ENCODE measurements around the gene NEK4. TPM values are rescaled to one million over a fixed set of nuclear protein-coding genes. Genes with fewer than 3 reads are reported as not detected.
A peak's percentile ranks its signal among the peaks of the same experiment; 100 is the strongest.

NEK4 gene
- total and polyA plus RNA-seq, 10 of the 15 experiments (the other 5 are each of a cell fraction or from before 2014, with no cell fraction given) = 7.0 to 29.1 (median 16.4) TPM

DNA sequence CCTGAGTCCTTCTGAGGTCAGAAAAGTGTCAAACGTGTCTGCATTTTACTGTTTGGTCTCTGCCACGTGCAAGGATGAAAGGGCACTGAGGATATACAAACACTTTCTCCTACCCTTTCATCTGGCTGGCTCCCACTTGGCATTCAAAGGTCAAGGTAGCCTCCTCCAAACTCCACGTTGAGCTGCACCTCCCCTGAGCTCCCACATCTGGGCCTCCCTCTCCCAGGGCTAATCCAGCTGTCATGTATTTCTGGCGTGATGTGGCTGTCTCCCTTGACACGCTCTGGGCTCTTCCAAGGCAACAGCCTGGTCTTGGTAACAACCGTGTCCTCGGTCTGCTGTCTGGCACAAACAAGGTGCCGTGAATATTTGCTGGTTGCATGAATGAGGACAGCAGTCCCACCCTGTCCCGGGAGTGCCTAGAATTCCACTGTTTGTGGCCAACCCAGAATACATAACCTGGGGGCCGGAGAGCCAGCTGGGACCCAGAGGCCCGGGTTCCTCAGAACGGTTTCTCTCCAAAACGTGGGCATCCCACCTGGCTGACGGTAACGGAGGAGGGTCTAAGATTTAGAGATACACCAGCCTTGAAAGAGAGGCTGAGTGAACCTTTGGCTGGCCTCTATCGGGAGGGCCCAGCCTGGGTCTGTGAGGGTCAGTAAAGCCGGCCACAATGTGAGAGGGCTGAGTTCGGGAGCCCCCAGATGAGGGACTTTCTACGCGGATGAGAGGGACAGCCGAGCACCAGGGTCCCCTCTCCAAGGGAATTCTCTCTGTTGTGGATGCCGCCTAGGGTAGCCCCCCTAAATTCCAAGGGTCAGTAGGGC, 65.9 kb downstream of the NEK4 start:
- ChIA-PET POLR2A (interaction anchor here (0.6 to 4.1 kb wide), 7 partner anchors 8 to 510 kb away, joined by 3 to 25 read pairs (median 4); partner anchors contain the start of gene GNL3), CTCF (no interaction called here), RAD21 (ENCODE audit: unreplicated experiment) (interaction anchor here (0.9 to 2.2 kb wide), 3 partner anchors 8 to 66 kb away, joined by 4 to 8 read pairs (median 5); partner anchors contain the start of gene NEK4), SMC1A (ENCODE audit: uncharacterized antibody, unreplicated experiment) (interaction anchor here (0.8 to 3.4 kb wide), 4 partner anchors 8 to 18 kb away, joined by 3 to 17 read pairs (median 4); no protein-coding TSS in a partner anchor)
- no peaks in the 10 kb centered on the region for H3K27me3 ChIP-seq (replicated peaks in 1 of 2; ENCODE audit: control insufficient read depth in 2 of 2, insufficient read depth in 2 of 2, low read length in 1 of 2)
- H2AFZ ChIP-seq (ENCODE audit: control insufficient read depth, low read depth, low read length) = peak overlapping the region; percentile 100
- WGBS (ENCODE audit: insufficient coverage, insufficient replicate concordance, low lambda C conversion rate, missing lambda C conversion rate) = 2% methylated on average over 22 of the region's 22 CpGs
- no peaks in the 10 kb centered on the region for H4K20me1 ChIP-seq (ENCODE audit: control insufficient read depth, insufficient read depth)
- TF ChIP-seq BHLHE40 (IDR thresholded peaks at IDR 0.05; ENCODE audit: borderline replicate concordance in 1 of 2, low read depth in 2 of 2, low read length in 1 of 2) (peak; percentile 59 to 70; a peak in 2 of 4 replicates), CREB1 (IDR thresholded peaks at IDR 0.05; ENCODE audit: low read depth) (0 out of 2 replicates have a peak, but pooled peaks have one; percentile 22), POLR2A (IDR thresholded peaks at IDR 0.05; ENCODE audit: low read depth, low read length) (peak; percentile 45), POLR2AphosphoS5 (IDR thresholded peaks at IDR 0.05; ENCODE audit: low read length) (0 out of 2 replicates have a peak, but pooled peaks have one; percentile 16), MXI1 (IDR thresholded peaks at IDR 0.05; ENCODE audit: low read depth, low read length) (peak; percentile 48; the same call in 1 of the 2 replicates), HDAC2 (IDR thresholded peaks at IDR 0.05) (no peak), HCFC1 (IDR thresholded peaks at IDR 0.05; ENCODE audit: low read length) (no peak), TCF7 (IDR thresholded peaks at IDR 0.05; ENCODE audit: borderline replicate concordance) (peak; percentile 19; the same call in 1 of the 2 replicates)
- TF ChIP-seq, protein P1, sequence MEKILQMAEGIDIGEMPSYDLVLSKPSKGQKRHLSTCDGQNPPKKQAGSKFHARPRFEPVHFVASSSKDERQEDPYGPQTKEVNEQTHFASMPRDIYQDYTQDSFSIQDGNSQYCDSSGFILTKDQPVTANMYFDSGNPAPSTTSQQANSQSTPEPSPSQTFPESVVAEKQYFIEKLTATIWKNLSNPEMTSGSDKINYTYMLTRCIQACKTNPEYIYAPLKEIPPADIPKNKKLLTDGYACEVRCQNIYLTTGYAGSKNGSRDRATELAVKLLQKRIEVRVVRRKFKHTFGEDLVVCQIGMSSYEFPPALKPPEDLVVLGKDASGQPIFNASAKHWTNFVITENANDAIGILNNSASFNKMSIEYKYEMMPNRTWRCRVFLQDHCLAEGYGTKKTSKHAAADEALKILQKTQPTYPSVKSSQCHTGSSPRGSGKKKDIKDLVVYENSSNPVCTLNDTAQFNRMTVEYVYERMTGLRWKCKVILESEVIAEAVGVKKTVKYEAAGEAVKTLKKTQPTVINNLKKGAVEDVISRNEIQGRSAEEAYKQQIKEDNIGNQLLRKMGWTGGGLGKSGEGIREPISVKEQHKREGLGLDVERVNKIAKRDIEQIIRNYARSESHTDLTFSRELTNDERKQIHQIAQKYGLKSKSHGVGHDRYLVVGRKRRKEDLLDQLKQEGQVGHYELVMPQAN (conservative IDR thresholded peaks at IDR 0.05) = 0 out of 2 replicates have a peak, but pooled peaks have one; percentile 34
- H3K4me1 ChIP-seq (ENCODE audit: control insufficient read depth, insufficient read depth, low read length) = peaks cover 23% of the 10 kb centered on the region
- H3K27ac ChIP-seq (ENCODE audit: control insufficient read depth, insufficient read depth) = peak overlapping the region; percentile 75
- BruUV-seq (replicated peaks) = TSS peak; percentile 80
- H3K4me2 ChIP-seq (ENCODE audit: control insufficient read depth, insufficient read depth) = peak overlapping the region; percentile 92
- ATAC-seq (peak; percentile 8), DNase-seq (ENCODE audit: low read depth, low spot score) (no peak), FAIRE-seq (no peak)
- intact Hi-C loops (cut with micrococcal nuclease; ENCODE audit: unreplicated experiment) = loop anchor here (2.0 to 10.0 kb wide), 2 partner anchors 18 to 340 kb away; partner anchors contain the start of genes GNL3 and SFMBT1
- peak overlapping the region; percentile 91 for H3K9ac ChIP-seq (ENCODE audit: control insufficient read depth, insufficient read depth, low read length)
- peaks cover 63% of the 10 kb centered on the region for H3K79me2 ChIP-seq (ENCODE audit: control insufficient read depth, insufficient read depth, low read length)
- in situ Hi-C loops (cut with MboI) = no loop called here
- H3K9me3 ChIP-seq (replicated peaks; ENCODE audit: control insufficient read depth, insufficient read depth, low read length) = no peaks in the 10 kb centered on the region
- peak overlapping the region; percentile 90 for H3K4me3 ChIP-seq
- peaks cover 3 to 12% of the 10 kb centered on the region in 2 experiments; a peak in 3 of 4 replicates for H3K36me3 ChIP-seq (ENCODE audit: control insufficient read depth in 2 of 2, insufficient read depth in 2 of 2, low read length in 1 of 2)

Data from GM12878 (cell line).